ENCODE results near the gene FIZ1.

- TF ChIP-seq CTCF (tag by site-specific recombination; IDR thresholded peaks at IDR 0.05) (no peak; the same call in 1 of the 2 replicates), ZBTB17 (tag by site-specific recombination; IDR thresholded peaks at IDR 0.05) (peak; percentile 97), ZSCAN4 (tag by site-specific recombination; IDR thresholded peaks at IDR 0.05) (no peak), RBAK (tag by site-specific recombination; IDR thresholded peaks at IDR 0.05) (no peak), ZBTB21 (tag by site-specific recombination; IDR thresholded peaks at IDR 0.05) (no peak), REST (tag by site-specific recombination; IDR thresholded peaks at IDR 0.05) (no peak), ZFP69B (tag by site-specific recombination; IDR thresholded peaks at IDR 0.05) (peak; percentile 63; the same call in 1 of the 2 replicates), ZSCAN16 (tag by site-specific recombination; IDR thresholded peaks at IDR 0.05) (no peak; the same call in 1 of the 2 replicates)
These were observed 735 bp upstream of the FIZ1 start, which contains the start of gene ZNF524 for GRCh38 chr19:55599842-55600661.

Data from HEK293 (cell line).